Thymus (tissue), 11 donors: Measurements from ENCODE around the gene AGPAT2. TPM values are rescaled to one million over a fixed set of nuclear protein-coding genes. Genes with fewer than 3 reads are reported as not detected.

Experiments
- DNase-seq, 9 donors: peaks; one replicate each; pipeline ENCODE4 v3.0.0-alpha.2; 2013; ENCODE audit warnings: low spot score in 9 of 9, low read depth in 6 of 9, missing footprints in 1 of 9
- H3K27ac ChIP-seq, 2 donors: one replicate each; pipeline ENCODE4 v1.5.1; 2013; ENCODE audit warnings: control low read depth in 1 of 2, low read depth in 1 of 2, low read length in 1 of 2, mild to moderate bottlenecking in 1 of 2, moderate library complexity in 1 of 2
- H3K27me3 ChIP-seq, 2 donors: one replicate each; pipeline ENCODE4 v1.5.1; 2013; ENCODE audit warnings: low read length in 1 of 2; ENCODE audit not compliant: control insufficient read depth in 2 of 2, insufficient read depth in 1 of 2
- H3K36me3 ChIP-seq, 2 donors: one replicate each; pipeline ENCODE4 v1.5.1; 2013; ENCODE audit warnings: low read length in 1 of 2, mild to moderate bottlenecking in 1 of 2, moderate library complexity in 1 of 2; ENCODE audit not compliant: control insufficient read depth in 2 of 2, insufficient read depth in 2 of 2
- H3K4me1 ChIP-seq, 2 donors: one replicate each; pipeline ENCODE4 v1.5.1; 2013; ENCODE audit warnings: low read length in 2 of 2; ENCODE audit not compliant: control insufficient read depth in 2 of 2, insufficient read depth in 2 of 2
- H3K4me3 ChIP-seq, 2 donors: one replicate each; pipeline ENCODE4 v1.5.1; 2013; ENCODE audit warnings: low read length in 2 of 2, control low read depth in 1 of 2, mild to moderate bottlenecking in 1 of 2
- H3K9me3 ChIP-seq, 2 donors: one replicate each; pipeline ENCODE4 v1.5.1; 2013; ENCODE audit warnings: low read length in 1 of 2, mild to moderate bottlenecking in 1 of 2; ENCODE audit not compliant: control insufficient read depth in 2 of 2, insufficient read depth in 1 of 2
- WGBS: extraction: QIAGEN DNeasy Blood & Tissue Kit; methylation state at CpG from one replicate; pipeline ENCODE4 v1.1.7; 2013; 5-methylcytosine and 5-hydroxymethylcytosine counted together
- polyA plus RNA-seq: library from polyadenylated mRNA; stranded (reverse); fragments of 200-250 nt; gene quantifications from one replicate; pipeline ENCODE4 v1.2.3, GENCODE V29; 2013
- total RNA-seq: library from RNA; stranded (reverse); fragments of 120-200 nt; gene quantifications from one replicate; pipeline ENCODE4 v1.2.4, GENCODE V29; 2013
- donor health status: healthy.

The AGPAT2 gene
- total and polyA plus RNA-seq, 2 donors, result 8.2 to 28.8 TPM

DNA sequence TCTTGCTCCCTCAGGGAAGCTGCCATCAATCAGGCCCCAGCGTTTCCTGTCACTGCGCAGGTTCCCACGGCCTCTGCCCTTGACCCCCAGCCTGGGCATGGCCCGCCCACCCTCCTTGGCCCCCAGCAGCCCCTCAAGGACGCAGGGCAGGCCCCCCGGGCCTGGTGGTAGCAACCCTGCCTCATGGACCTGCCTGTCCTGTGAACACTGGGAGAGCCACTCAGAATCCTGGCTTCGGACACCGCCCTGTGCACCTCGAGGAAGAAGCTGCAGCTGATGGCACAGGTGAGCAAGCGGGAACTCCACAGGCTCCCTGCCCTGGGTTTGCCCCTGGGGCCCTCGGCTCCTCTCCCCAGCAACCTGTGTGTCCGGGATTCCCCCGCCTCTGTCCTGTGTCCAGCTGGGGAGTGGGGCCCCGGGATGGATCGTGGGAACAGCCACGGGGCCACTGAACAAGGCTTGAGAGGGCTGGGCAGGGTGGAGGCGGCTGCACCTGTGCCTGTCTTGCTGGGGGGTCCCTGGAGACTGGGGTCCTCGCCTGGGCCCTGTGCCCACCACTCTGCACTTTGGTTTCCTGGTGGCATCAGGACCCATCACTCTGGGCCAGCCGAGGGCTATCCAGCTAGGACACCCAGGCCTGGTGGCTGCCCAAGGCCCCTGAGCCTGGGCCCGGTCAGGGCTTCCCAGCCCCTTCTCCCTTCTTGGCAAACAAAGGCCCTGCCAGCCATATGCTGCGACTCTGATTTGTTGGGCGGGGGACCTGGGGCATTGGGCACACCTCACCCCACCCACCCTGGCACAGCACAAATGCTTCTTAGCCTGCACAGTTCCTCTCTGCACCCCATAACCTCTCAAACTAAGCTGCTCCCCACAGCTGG lies 58.0 kb downstream of the AGPAT2 start:
- Histone ChIP-seq H3K27ac (no peak overlapping the region), H3K9me3 (no peaks in the 10 kb centered on the region), H3K4me3 (no peak overlapping the region), H3K4me1 (peaks cover 12 to 65% of the 10 kb centered on the region in 2 donors), H3K27me3 (peaks cover 0 to 26% of the 10 kb centered on the region in 2 donors), H3K36me3 (no peaks in the 10 kb centered on the region)
- 79% methylated on average over 22 of the region's 22 CpGs for WGBS
- DNase-seq, result peak in 1 of 9 donors; percentile 9

DNA sequence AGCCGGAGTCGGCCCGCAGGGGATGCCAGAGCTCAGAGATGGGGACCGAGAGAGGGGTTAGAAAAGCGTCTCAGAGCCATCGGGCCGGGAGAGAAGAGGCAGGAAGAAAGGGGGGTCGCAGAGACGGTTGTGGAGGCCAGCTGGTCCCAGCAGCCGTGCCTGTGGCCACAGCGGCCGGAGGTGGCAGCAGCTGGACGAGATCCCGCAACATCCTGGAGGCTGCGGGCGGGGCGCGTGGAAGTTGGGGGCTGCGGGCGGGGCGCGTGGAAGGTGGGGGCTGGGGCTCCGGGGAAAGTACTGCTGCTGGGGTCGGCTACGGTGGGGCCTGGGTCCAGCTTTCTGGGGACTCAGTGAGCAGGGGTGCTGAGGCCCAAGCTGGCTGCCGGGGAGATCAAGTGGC lies 59.0 kb downstream of the AGPAT2 start:
- no peaks in the 10 kb centered on the region for H3K36me3 ChIP-seq
- DNase-seq, result peak in 1 of 9 donors; percentile 4
- H3K27ac ChIP-seq, result no peak overlapping the region
- H3K27me3 ChIP-seq, result peaks cover 0 to 26% of the 10 kb centered on the region in 2 donors
- H3K4me3 ChIP-seq, result no peak overlapping the region
- H3K9me3 ChIP-seq, result no peaks in the 10 kb centered on the region
- WGBS, result 18% methylated on average over 26 of the region's 26 CpGs
- H3K4me1 ChIP-seq, result peaks cover 12 to 75% of the 10 kb centered on the region in 2 donors

DNA sequence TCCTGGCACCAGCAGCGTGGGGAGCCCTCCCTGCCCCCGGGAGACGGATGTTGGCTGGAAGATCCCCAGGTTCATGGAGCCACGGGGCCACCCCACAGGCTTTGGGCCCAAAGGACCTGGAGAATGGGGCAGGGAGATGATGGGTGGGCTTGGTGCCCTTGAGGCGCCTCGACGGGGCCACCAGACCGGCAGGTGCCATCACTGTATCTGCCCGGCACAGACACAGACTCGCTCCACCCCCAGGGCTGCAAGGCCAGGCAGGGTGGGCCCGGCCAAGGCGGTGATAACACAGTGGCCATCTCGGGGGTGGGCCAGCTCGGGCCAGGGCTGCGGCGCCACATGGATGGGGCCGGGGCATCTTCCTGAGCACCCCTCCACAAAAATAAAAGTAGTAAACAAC lies 59.6 kb downstream of the AGPAT2 start:
- Histone ChIP-seq H3K9me3 (no peaks in the 10 kb centered on the region), H3K36me3 (no peaks in the 10 kb centered on the region), H3K27me3 (peaks cover 0 to 26% of the 10 kb centered on the region in 2 donors), H3K4me3 (no peak overlapping the region), H3K27ac (peak overlapping the region in 1 of 2 donors; percentile 11), H3K4me1 (peaks cover 12 to 80% of the 10 kb centered on the region in 2 donors)
- 94% methylated on average over 17 of the region's 17 CpGs for WGBS
- peak in 1 of 9 donors; percentile 1 for DNase-seq

DNA sequence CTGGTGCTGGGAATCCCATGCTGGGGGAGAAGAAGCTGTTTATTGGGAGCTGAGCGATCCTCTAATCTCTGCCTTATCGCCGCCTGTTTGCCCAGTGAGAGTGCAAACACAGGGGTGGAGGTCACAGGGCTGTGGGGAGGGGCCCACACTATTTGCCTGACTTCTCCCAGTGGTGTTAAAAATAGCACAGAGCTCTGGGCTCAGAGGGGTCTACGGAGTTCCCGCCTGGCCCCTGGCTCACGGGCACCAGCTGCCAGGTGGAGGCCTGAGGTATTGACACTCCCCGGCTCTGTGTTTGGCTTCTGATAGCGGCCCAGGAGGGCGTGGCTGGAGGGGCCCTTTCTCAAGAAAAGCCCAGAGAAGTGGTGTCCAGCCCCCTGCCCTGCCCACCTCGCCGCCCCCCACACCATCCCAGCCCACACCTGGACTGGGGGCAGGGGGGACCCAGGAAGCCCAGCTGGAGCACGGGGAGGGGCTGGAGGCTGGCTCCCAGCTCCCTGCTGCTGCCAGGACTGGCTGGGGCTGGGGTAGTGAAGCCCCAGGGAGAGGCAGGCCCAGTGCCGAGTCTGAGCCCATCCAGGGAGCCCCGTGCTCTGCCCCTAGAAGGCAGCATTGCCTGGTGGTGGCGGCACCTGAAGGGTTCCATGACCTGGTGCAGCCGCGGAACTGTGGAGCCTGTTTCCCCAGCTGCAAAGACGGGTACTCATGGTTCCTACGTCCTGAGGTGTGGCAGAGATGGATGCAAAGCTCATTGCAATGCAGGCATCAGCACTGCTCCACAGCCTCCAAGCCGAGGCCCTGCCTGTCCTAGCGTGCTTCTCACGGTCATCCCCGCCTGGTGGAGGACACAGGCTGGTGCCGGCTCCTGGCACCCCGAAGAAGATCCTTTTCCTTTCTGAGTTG lies 60.3 kb downstream of the AGPAT2 start:
- peaks cover 0 to 26% of the 10 kb centered on the region in 2 donors for H3K27me3 ChIP-seq
- peak overlapping the region in 1 of 2 donors; percentile 11 for H3K27ac ChIP-seq
- H3K4me1 ChIP-seq, result peaks cover 12 to 87% of the 10 kb centered on the region in 2 donors
- H3K4me3 ChIP-seq, result no peak overlapping the region
- DNase-seq, result peak in 1 of 9 donors; percentile 60
- H3K36me3 ChIP-seq, result no peaks in the 10 kb centered on the region
- 52% methylated on average over 25 of the region's 25 CpGs for WGBS
- H3K9me3 ChIP-seq, result no peaks in the 10 kb centered on the region

DNA sequence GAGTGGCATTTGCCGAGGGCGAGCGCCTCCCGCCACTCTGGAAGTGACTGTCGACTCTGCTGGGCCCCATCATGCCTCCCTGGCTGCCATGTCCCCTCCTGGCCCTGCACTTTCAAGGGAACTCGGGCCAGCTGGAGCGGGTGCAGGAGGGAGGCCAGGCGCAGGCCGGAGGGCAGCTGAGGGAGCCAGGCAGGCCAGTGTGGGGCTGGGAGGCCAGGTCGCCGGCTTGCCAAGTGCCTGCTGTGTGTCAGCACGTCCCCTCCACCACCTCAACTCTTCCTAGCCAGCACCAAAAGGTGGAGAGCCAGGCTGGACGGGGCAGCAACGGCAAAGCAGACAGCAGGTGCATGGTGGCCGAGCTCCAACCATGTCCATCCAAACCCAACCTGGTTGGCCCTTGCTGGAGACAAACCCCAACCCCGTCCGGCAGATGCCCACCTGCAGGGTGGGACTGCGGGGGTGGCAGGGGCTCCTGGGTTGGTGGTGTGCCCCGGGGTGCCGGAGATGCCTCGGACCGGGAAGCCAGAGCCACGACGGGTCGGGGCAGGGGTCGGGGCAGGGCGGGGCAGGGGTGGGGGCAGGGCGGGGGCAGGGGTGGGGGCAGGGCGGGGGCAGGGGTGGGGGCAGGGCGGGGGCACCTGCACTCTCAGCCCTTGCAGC lies 61.1 kb downstream of the AGPAT2 start:
- no peak overlapping the region for H3K4me3 ChIP-seq
- no peak for DNase-seq
- H3K4me1 ChIP-seq, result peaks cover 15 to 95% of the 10 kb centered on the region in 2 donors
- peaks cover 0 to 32% of the 10 kb centered on the region in 2 donors for H3K27me3 ChIP-seq
- WGBS, result 92% methylated on average over 30 of the region's 30 CpGs
- no peaks in the 10 kb centered on the region for H3K36me3 ChIP-seq
- no peaks in the 10 kb centered on the region for H3K9me3 ChIP-seq
- no peak overlapping the region for H3K27ac ChIP-seq

DNA sequence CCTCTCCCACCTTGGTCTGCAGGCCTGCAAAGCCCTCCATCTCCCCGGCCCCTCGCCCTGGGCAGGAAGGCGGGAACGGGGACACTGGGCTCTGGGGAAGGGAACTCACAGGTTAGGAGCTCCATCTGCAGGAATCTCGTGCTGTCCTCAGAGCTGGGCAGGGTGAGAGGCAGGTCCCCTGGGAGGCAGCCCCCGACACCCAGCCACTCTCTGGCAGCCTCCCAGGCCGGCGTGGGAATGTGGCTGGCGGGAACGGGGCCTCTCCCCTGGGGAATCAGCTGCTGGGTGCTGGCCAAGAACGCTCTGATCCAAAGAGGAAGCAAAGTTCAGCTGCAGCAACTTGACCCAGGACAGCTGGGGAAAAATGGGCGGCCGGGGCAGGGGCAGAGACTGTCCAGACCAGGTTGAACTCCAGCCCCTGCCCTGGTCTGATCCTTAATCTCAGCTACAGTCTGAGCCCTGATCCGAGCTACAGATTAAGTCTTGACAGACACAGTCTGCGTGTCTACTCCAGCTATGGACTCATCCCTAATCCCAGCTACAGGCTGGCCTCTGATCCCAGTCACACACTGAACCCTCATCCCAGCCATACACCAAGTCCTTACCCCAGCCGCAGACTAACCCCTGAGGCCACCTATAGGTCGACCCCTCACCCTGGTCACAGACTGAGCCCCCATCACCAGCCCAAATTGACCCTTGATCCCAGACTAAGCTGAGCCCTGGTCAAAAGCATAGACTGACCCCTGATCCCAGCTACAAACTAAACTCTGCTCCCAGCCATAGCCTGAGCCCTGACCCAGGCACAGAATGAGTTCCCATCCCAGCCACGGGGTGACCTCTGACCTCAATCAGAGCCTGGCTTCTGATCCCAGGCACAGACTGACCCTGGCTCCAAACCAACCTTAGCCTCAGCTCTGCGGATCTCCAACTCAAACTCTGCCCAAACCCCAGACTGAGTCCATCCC lies 61.9 kb downstream of the AGPAT2 start:
- Histone ChIP-seq H3K4me3 (no peak overlapping the region), H3K9me3 (no peaks in the 10 kb centered on the region), H3K27me3 (peaks cover 0 to 38% of the 10 kb centered on the region in 2 donors), H3K36me3 (no peaks in the 10 kb centered on the region), H3K27ac (peak overlapping the region in 1 of 2 donors; percentile 37), H3K4me1 (peaks cover 13 to 98% of the 10 kb centered on the region in 2 donors)
- WGBS, result 73% methylated on average over 19 of the region's 19 CpGs
- DNase-seq, result no peak

DNA sequence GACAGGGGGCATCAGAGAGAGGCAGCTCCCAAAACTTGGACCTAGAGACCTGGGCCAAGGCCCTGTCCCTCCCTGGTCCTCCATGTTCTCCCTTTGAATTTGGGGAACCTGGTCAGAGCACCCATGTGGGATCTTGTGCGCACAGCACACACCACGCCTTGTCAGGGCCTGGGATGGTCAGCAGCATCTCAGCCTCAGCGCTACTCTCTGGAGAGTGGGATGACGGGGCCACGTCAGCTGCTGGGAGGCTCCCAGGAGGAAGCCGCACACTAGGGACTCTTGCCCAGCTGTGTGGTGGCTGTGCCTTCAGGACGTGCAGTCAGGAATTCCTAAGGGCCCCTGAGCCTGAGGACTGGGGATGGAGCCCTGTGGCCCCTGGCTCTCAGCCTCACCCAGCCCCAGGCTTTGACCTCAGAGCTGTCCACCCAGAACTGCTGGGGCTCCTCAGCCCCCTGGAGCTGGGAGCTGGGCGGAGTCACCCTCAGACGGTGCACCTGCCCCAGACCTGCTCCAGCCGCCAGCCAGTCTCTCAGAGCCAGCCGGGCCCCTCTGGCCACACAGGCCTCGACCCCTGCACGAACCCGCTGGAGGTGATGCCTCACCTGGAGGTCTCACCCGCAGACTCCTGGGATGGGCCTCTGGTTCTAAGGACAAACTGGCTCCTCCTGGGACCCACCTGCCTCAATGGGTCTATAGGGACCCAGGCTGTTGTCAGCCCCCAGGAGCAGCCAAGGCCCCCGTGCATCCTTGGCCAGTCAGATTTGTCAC lies 62.9 kb downstream of the AGPAT2 start:
- WGBS, result 92% methylated on average over 16 of the region's 16 CpGs
- Histone ChIP-seq H3K4me1 (peaks cover 10 to 98% of the 10 kb centered on the region in 2 donors), H3K27me3 (peaks cover 0 to 46% of the 10 kb centered on the region in 2 donors), H3K4me3 (no peak overlapping the region), H3K27ac (peak overlapping the region in 1 of 2 donors; percentile 37), H3K9me3 (no peaks in the 10 kb centered on the region), H3K36me3 (no peaks in the 10 kb centered on the region)
- DNase-seq, result no peak
